ENCODE data around the gene MUC2.

Gene MUC2

DNA sequence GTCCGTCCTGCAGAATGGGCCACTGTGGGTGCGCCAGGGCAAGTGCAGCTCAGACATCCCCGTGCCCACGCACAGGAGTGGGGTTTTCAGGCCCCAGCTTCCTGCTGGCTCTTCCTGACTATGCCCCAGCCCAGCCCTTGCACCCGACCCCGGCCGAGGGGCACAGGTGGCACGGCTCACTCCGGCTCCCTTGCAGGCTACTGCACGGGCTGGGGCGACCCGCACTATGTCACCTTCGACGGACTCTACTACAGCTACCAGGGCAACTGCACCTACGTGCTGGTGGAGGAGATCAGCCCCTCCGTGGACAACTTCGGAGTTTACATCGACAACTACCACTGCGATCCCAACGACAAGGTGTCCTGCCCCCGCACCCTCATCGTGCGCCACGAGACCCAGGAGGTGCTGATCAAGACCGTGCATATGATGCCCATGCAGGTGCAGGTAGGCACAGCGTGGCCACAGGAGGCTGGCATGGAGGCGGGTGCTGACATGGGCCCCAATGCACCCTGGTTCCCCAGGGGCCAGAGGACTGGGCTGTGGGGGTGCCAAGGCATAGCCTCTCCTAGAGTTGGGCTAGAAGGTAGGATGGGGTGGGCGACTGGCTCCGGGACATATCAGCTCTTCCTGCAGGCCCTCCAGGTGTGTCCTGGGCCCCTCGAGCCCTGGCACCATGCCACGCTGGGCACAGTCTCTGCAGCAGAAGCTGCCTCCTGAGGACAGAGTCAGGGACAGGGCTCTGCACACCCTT is 27.7 kb downstream of the MUC2 start:
- TF ChIP-seq FOXP2 (optimal IDR thresholded peaks at IDR 0.05; ENCODE audit: control extremely low read depth, extremely low read length, insufficient read depth) (no peak), POLR2AphosphoS5 (IDR thresholded peaks at IDR 0.05; ENCODE audit: borderline replicate concordance, low read depth, low read length) (no peak), EZH2 (IDR thresholded peaks at IDR 0.05) (no peak)
- no peaks in the 10 kb centered on the region for H3K36me3 ChIP-seq (ENCODE audit: insufficient read depth, low read length)
- H3K27ac ChIP-seq = no peak overlapping the region
- no peak overlapping the region for H3K4me3 ChIP-seq
- DNase-seq (ENCODE audit: low read depth, low spot score) = no peak
- H3K9ac ChIP-seq (ENCODE audit: insufficient read length) = no peak overlapping the region
- no peaks in the 10 kb centered on the region for H3K9me3 ChIP-seq (ENCODE audit: low read depth, low read length)

GRCh38 chr11:1102996-1103395 is 28.3 kb downstream of the MUC2 start:
- Histone ChIP-seq H3K4me3 (no peak overlapping the region), H3K27ac (no peak overlapping the region), H3K9ac (ENCODE audit: insufficient read length) (no peak overlapping the region), H3K36me3 (ENCODE audit: insufficient read depth, low read length) (no peaks in the 10 kb centered on the region), H3K9me3 (ENCODE audit: low read depth, low read length) (no peaks in the 10 kb centered on the region)
- TF ChIP-seq FOXP2 (optimal IDR thresholded peaks at IDR 0.05; ENCODE audit: control extremely low read depth, extremely low read length, insufficient read depth) (no peak), POLR2AphosphoS5 (IDR thresholded peaks at IDR 0.05; ENCODE audit: borderline replicate concordance, low read depth, low read length) (no peak), EZH2 (IDR thresholded peaks at IDR 0.05) (no peak)
- DNase-seq (ENCODE audit: low read depth, low spot score) = no peak

DNA sequence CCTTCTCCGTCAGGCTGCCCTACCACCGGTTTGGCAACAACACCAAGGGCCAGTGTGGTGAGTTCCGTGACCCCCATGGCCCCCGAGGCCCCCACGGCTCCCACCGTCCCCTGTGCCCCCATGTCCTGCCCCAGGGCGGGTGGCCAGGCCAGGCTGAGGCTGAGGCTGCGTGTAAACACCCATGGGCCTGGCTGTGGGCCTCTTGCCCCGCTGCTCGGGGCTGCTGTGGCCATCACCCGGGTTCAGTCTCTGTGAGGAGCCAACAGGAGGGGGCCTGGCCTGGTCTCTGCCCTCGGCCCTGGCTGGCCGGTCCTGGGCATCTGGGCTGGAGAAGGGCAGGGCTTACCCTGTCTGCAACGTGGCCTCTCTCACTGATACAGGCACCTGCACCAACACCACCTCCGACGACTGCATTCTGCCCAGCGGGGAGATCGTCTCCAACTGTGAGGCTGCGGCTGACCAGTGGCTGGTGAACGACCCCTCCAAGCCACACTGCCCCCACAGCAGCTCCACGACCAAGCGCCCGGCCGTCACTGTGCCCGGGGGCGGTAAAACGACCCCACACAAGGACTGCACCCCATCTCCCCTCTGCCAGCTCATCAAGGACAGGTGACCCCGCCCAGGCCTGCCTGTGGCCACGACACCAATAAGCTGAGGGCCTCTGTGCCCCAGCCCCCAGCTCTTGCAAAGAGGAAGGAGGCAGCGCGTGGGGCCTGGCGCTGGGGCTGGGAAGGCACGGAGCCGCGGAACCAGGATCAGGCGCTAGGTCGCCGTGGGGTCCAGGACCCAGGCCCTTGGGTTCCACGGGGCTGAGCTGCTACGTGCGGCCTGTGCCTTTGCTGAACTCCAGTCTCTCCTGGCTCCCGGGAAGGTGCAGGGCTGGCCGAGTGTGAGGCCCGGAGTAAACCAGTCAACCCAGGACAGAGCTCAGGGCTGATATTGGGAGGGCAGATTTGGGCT is 29.0 kb downstream of the MUC2 start:
- Histone ChIP-seq H3K36me3 (ENCODE audit: insufficient read depth, low read length) (no peaks in the 10 kb centered on the region), H3K27ac (no peak overlapping the region), H3K9me3 (ENCODE audit: low read depth, low read length) (no peaks in the 10 kb centered on the region), H3K9ac (ENCODE audit: insufficient read length) (no peak overlapping the region), H3K4me3 (no peak overlapping the region)
- no peak for TF ChIP-seq POLR2AphosphoS5 (IDR thresholded peaks at IDR 0.05; ENCODE audit: borderline replicate concordance, low read depth, low read length)
- no peak for TF ChIP-seq EZH2 (IDR thresholded peaks at IDR 0.05)
- no peak for TF ChIP-seq FOXP2 (optimal IDR thresholded peaks at IDR 0.05; ENCODE audit: control extremely low read depth, extremely low read length, insufficient read depth)
- no peak for DNase-seq (ENCODE audit: low read depth, low spot score)

GRCh38 chr11:1104411-1105182 is 29.9 kb downstream of the MUC2 start:
- DNase-seq (ENCODE audit: low read depth, low spot score) = no peak
- Histone ChIP-seq H3K9me3 (ENCODE audit: low read depth, low read length) (no peaks in the 10 kb centered on the region), H3K27ac (no peak overlapping the region), H3K9ac (ENCODE audit: insufficient read length) (no peak overlapping the region), H3K4me3 (no peak overlapping the region), H3K36me3 (ENCODE audit: insufficient read depth, low read length) (no peaks in the 10 kb centered on the region)
- TF ChIP-seq EZH2 (IDR thresholded peaks at IDR 0.05) = no peak
- TF ChIP-seq FOXP2 (optimal IDR thresholded peaks at IDR 0.05; ENCODE audit: control extremely low read depth, extremely low read length, insufficient read depth) = no peak
- TF ChIP-seq POLR2AphosphoS5 (IDR thresholded peaks at IDR 0.05; ENCODE audit: borderline replicate concordance, low read depth, low read length) = no peak

- H3K4me3 ChIP-seq = no peak overlapping the region
- no peaks in the 10 kb centered on the region for H3K36me3 ChIP-seq (ENCODE audit: insufficient read depth, low read length)
- H3K9ac ChIP-seq (ENCODE audit: insufficient read length) = no peak overlapping the region
- no peaks in the 10 kb centered on the region for H3K9me3 ChIP-seq (ENCODE audit: low read depth, low read length)
- TF ChIP-seq POLR2AphosphoS5 (IDR thresholded peaks at IDR 0.05; ENCODE audit: borderline replicate concordance, low read depth, low read length) = no peak
- TF ChIP-seq EZH2 (IDR thresholded peaks at IDR 0.05) = no peak
- no peak for TF ChIP-seq FOXP2 (optimal IDR thresholded peaks at IDR 0.05; ENCODE audit: control extremely low read depth, extremely low read length, insufficient read depth)
- H3K27ac ChIP-seq = no peak overlapping the region
- no peak for DNase-seq (ENCODE audit: low read depth, low spot score)
These were observed 30.5 kb downstream of the MUC2 start for GRCh38 chr11:1105183-1105565.

GRCh38 chr11:1106387-1106786 is 31.7 kb downstream of the MUC2 start:
- TF ChIP-seq POLR2AphosphoS5 (IDR thresholded peaks at IDR 0.05; ENCODE audit: borderline replicate concordance, low read depth, low read length) (no peak), FOXP2 (optimal IDR thresholded peaks at IDR 0.05; ENCODE audit: control extremely low read depth, extremely low read length, insufficient read depth) (no peak), EZH2 (IDR thresholded peaks at IDR 0.05) (no peak)

GRCh38 chr11:1107316-1108245 is 32.9 kb downstream of the MUC2 start:
- Histone ChIP-seq H3K9me3 (ENCODE audit: low read depth, low read length) (no peaks in the 10 kb centered on the region), H3K27ac (no peak overlapping the region), H3K4me3 (no peak overlapping the region), H3K36me3 (ENCODE audit: insufficient read depth, low read length) (no peaks in the 10 kb centered on the region), H3K9ac (ENCODE audit: insufficient read length) (no peak overlapping the region)
- DNase-seq (ENCODE audit: low read depth, low spot score) = no peak
- no peak for TF ChIP-seq EZH2 (IDR thresholded peaks at IDR 0.05)
- no peak for TF ChIP-seq FOXP2 (optimal IDR thresholded peaks at IDR 0.05; ENCODE audit: control extremely low read depth, extremely low read length, insufficient read depth)
- no peak for TF ChIP-seq POLR2AphosphoS5 (IDR thresholded peaks at IDR 0.05; ENCODE audit: borderline replicate concordance, low read depth, low read length)

More at GRCh38 chr11:1106387-1106786, 31.7 kb downstream of the MUC2 start:
- Histone ChIP-seq H3K36me3 (ENCODE audit: insufficient read depth, low read length) (no peaks in the 10 kb centered on the region), H3K9ac (ENCODE audit: insufficient read length) (no peak overlapping the region), H3K9me3 (ENCODE audit: low read depth, low read length) (no peaks in the 10 kb centered on the region), H3K4me3 (no peak overlapping the region), H3K27ac (no peak overlapping the region)
- no peak for DNase-seq (ENCODE audit: low read depth, low spot score)

Data from SK-N-MC (cell line).